Measurements from ENCODE around the gene AOPEP.

GRCh38 chr9:94850540-94851434 is 124.3 kb downstream of the AOPEP start:
- no peak for TF ChIP-seq CTCF (IDR thresholded peaks at IDR 0.05; ENCODE audit: low read depth, low read length, poor library complexity, severe bottlenecking)
- TF ChIP-seq EZH2phosphoT487 (IDR thresholded peaks at IDR 0.05; ENCODE audit: borderline replicate concordance, low read length): no peak

Measured in DOHH2 (cell line).